HCEC 1CT (cell line): ENCODE measurements around the gene RINT1.
"Not testable (repeated sequence)": the region's sequence is repeated elsewhere in the genome, so short reads cannot be mapped to it uniquely, and the experiment has no call there.

Source experiments
- DNase-seq: peaks from one replicate; pipeline ENCODE4 v3.0.0-alpha.2; 2017

The RINT1 gene

DNA sequence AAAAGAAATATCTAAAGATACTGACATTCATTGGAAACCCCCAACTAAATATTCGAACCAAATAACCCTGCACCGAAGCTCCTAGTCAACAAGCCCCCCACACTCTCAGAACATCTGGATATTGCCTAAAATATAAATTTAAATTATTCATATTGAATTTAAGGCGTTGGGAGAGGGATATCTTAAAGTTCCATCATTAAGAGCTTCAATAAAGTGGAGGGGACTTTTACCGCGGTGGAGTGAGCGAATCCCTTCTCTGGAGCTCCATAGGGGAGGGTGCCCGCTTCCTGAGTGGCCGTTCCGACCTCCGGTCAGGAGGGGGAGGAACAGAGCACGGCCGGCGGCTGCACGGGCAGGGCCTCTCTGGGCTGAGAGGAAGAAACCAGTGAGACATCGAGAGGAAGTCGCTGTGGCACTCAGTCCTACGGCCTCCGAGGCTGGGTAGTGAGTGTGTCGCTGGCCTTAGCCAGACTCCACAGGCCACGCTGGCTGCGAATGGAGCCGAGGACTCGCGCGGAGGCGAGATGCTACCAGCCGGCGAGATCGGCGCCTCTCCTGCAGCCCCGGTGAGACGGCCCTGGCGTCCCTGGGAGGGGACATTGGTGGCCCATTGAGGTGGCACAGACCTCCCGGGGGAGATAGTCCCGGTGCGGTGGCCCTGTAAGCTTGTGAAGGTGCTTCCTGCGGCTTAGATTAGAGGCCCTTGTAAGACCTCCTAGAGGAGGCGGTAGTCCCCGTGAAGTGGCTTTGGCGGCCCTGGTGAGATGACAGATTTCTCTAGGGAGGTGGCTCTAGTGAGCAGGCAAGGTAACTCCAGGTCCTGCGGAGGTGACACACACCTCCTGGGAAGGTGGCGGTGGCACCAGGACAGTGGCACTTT is at the start of gene RINT1:
RINT1 (plus strand) TSS at position 410 of the 880 bp plus-strand sequence; CDS start at position 525, 115 bp downstream.
- DNase-seq = peak; percentile 85

DNA sequence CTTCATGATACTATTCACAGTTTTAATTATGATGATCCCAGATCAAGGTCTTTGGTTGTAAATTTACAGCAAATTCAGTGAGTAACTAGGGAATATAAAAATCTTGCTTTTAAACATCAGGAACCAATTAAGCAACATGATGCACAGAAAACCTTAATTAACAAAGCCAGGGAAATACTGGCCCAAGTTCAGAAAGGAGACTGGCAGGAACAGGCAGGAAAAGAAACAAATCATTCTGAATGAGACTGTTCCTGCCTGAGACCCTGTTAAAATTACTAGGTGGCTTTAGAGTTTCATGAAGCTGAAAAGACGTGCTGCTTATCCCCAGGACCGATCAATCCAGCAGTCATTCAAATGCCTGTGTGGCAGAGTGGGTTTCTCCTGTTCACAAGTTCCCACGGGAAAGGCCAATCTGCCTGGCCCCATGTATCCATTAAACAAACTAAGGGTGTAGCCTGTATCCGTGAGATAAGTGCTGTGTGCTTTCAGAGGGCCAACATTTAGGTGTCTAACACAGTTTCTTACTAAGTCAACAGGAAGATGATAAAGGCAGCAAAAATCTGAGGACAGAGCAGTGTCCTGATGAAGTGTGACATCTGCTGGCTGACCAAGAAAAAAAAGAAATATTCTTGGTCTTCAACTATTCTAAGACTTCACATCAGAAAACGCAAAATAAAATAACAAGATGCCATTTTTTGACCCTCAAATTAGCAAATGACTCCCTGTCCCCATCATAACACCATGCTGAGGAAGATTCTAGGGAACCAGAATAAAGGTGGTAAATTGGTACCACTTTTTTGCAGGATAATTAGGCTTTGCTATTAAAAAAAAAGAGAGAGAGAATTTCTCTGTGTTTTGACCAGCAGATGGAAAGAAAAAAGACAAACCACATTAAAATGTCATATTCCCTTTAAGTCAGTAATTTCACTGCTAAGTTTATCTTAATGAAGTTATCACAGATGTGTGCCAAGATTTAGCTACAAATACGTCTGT is 44.1 kb upstream of the RINT1 start:
- DNase-seq = peak; percentile 84

DNA sequence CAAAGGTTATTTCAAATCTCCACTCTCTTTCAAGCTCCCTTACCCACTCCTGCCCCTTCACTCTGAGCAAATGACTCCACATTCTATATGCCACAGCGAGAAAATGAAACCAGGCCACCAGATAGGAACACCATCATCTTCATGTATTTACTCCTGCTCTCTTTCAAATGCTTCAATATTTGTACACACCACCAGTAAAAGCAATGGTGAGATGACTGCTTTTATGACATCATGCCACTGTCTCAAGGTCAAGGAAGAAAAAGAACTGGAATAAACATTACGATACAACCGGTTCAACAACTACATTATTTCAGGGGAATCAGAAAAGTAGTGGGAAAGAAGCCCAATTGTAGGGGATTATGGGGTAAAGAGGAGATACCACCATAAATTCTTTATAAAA is 42.6 kb upstream of the RINT1 start:
- no peak for DNase-seq

DNA sequence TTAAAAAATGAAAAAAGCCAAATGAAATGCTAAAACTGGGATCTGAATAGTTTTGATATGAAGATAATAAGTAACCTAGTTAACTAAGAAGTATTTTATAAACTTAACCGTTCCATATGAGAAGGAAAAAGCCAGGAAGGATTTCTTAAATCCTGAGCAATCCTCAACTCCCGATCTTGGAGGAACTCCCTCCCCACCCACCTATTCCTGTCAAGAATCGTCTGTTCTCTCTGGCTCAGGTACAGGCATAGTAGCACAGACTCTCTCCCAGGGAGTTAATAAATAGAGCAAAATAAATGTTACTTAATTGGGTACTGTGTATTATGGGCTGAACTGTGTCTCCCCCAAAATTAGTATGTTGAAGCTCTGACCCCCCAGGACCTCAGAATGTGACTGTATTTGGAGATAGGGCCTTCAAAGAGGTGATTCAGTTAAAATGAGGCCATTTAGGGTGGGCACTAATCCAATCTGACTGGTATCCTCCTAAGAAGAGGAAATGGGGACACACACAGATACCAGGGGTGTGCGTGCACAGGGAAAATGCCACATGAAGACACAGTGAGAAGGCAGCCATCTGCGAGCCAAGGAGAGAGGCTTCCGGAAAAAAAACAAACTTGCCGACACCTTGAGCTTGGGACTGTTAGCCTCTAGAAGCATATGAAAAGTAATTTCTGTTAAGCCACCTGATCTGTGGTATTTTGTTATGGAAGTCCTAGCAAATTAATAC is 38.6 kb upstream of the RINT1 start:
- no peak for DNase-seq

DNA sequence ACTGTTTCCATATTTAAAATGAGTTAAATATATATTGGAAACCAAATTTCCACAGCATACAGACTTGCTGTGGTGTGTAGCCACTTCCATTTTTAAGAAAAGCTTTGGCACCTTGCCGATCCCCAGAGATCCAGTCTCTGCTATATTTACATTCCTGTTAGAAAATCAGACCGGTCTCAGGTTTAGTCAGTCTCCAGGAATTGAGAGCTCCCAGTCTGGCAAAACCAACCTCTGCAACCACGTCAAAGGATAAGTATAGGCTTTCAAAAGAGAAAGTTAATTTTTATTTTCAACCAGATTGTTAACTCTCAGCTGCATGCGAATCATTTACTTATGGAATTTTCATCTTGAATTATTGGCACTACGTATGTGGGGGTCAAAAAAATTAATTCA is 38.1 kb upstream of the RINT1 start:
- peak; percentile 69 for DNase-seq

DNA sequence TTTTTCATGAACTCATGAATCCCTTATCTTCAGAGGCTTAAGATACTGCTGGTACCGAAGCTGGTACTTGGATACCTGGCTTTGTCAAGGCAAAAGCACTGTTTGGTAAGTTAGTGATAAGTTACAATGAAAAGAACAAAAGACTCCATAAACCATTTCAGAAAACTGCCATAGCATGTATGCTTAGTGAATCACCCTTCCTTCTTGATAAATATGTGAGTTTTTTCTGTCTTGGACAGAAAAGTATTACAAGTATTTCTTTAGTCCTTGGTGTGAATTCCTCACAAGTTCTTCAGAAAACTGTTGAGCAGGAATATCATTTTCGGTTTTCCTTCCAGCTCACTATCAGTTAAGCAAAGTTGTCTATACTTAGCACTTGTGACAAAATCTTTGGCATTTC is 35.5 kb upstream of the RINT1 start:
- no peak for DNase-seq

DNA sequence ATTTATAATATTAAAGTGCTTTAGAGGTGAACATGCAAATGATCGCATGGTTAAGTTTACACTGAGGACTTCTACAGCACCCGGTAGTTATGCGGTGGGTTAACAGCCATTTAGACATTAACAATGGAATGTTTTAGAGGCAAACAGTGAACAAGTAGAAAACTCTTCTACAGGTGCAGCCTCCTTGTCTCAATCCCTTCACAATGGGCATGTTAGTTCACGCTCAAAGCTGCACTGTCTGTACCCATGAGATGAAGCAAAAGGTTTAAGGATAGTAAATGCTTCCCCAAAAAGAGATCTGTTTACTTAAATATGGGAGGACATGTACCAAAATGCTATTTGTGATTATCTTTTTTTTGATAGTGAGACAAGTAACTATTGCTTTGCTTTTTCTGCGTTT is 35.0 kb upstream of the RINT1 start:
- no peak for DNase-seq

DNA sequence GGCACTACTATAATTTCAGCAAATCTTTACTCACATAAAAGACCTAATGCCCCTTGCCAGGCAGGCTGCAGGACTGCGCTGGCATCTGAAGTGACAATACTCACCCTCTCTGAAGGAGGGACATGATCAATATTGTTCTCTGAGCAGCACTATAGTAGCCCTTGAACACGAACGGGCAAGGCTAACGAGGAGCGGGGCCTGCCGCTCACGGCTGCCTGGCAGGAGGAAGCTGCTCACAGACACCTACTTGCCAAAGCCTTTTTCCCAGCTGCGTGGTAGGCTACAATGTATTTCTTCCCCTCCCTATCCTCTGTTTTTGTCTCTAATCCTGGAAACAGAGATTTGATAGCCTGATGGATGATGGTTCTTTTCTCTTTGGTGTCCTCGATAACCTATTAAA is 29.8 kb upstream of the RINT1 start:
- no peak for DNase-seq

DNA sequence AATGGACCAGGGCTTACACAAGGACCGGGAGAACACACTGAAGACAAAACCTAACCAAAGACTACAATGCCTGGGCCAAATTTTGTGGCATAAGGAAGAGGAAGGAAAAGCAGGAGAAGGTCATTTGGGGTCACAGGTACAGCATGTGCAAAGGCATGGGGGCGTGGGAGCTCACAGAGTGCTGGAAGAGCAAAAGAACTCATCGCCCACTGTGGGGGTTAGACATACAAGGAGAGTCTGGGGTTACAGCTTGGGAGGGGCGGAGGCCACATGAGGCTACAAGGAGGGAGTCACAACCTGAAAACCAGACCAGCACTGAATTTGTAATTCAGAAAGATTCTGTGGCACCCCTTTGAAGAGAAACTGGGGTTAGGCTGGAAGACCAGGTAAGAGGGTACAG is 19.6 kb upstream of the RINT1 start:
- no peak for DNase-seq

DNA sequence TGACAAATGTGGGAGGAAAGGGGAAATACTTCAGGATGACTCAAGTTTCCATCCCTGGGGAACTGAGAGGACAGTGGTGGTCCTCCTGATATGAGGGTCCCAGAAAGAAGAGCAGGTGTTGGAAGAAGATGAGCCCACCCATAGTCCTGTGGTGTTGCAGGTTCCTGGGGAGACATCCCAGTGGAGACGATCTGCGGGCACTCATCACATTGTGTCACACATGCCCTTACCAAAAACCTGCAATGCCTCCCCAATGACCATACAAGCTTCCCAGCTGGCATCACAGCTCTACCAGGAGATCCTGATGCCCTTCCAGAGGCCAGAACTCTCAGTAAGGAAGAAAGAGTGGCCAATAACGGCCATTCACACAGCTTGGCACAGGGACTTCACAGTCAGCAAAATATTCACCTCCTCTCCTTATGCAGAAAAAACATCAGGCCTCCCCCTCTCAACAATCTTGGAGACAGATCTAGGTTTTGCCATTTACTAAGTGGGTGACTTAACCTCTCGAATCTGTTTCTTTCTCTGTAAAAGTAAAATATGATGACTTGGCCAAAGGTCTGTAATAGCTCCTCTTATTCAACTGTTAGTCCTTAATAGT is 19.0 kb upstream of the RINT1 start:
- DNase-seq = no peak

DNA sequence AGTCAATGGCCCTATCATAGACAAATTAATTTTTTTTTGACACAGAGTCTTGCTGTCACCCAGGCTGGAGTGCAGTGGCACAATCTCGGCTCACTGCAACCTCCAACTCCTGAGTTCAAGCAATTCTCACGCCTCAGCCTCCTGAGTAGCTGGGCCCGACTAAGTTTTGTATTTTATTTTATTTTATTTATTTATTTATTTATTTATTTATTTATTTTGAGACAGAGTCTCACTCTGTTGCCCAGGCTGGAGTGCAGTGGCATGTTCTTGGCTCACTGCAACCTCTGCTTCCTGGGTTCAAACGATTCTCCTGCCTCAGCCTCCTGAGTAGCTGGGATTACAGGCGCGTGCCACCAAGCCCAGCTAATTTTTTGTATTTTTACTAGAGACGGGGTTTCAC is 16.4 kb upstream of the RINT1 start:
- DNase-seq = not testable (repeated sequence)

DNA sequence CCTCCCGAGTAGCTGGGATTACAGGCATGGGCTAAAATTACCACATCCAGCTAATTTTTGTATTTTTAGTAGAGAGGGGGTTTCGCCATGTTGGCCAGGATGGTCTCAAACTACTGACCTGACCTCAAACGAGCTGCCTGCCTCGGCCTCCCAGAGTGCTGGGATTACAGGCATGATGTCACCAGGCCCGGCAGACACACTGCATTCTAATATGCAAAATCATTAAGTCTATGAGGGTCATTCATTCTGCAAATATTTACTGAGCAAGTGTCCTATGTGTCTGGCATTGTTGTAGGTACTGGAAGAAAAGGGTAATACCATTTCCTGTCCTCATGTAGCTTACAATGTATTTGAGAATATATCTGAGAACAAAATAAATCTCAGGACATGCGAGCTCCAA is 12.6 kb upstream of the RINT1 start:
- peak; percentile 21 for DNase-seq

DNA sequence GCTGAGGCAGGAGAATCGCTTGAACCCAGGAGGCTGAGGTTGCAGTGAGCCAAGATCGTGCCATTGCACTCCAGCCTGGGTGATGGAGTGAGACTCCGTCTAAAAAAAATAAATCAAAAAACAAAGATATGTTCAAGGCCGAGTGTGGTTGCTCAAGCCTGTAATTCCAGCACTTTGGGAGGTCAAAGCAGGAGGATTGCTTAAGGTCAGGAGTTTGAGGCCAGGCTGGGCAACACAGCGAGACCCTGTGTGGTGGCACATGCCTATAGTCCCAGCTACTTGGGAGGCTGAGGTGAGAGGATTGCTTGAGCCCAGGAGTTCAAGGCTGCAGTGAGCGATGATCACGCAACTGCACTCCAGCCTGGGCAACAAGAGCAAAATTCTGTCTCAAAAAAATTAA is 11.4 kb upstream of the RINT1 start:
- not testable (repeated sequence) for DNase-seq

DNA sequence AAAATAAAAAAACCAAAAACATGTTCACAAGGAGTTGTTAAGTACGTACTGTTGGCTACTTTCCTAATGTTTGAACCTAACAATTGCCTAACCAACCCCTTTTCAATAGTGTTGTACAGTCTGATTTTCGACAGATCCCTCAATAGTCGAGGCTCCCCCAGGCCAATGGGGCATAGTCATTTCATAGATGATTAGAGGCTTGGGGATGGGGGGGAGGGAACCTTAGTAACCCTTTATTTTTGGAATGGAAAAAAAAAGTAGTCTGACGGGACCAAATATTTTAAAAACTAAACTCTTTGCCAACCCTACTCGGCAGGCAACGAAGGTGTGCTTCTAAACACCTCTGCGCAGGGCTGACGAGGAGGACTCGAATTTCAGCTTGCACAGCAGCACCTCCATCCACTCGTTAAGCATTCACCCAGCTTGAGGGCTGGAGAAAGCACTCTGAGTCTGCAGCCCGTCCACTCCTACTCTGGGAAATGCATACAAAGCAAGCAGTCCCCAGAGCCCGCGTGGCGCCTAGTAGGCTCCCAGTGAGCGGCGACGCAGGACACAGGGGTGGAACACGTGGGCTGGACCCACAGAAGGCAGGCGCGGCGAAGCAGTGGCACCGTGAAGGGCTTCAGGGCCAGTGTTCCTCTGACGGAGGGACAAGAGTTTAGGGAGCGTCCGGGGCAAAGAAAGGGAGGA is 10.8 kb upstream of the RINT1 start:
- DNase-seq = peak; percentile 42

DNA sequence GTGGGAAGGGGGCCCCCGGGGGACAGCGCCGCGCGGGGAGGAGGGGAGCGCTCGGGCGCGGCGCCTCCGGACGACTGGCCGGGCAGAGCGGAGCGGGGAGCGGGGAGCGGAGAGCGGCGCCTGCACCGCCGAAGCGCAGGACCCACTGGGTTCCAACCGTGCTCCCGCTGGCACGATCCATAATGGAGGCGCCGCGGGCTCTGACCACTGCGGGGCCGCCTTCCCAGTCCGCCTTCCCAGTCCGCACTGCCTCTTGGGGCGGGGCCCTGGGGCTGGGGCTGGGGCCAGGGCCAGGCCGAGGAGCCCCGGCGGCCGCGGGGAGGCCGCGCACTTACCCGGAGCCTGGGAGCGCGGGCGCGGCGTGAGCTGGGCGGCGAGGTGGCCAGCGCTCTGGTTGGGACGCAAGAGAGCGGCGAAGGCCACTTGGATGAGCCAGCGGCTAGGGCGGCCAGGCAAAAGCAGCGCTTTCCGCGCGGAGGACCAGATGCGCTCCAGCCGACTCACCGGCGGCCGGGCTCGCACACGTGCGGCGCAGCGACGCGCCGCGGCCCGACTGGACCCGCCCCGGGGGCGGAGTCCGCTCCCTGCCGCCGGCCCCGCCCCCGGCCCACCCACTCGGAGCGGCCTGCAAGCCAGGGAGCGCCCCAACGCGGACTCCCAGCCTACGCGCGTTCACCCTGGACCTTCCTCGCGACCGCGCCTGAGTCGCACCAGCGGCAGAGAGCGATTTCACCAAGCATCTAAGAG is 10.1 kb upstream of the RINT1 start, which contains the start of gene PUS7:
PUS7 (minus strand) TSS at position 555 of the 747 bp plus-strand sequence. CDS start 13,759 bp downstream, outside the sequence.
- DNase-seq = peak; percentile 90

DNA sequence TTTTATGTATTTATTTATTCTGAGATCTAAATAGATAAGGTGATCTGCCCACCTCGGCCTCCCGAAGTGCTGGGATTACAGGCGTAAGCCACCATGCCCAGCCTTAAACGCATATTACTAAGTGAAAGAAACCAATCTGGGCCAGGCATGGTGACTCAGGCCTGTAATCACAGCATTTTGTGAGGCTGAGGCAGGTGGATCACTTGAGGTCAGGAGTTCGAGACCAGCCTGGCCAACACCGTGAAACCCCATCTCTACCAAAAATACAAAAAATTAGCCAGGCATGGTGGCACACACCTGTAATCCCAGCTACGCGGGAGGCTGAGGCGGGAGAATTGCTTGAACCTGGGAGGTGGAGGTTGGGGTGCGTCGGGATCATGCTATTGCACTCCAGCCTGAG is 7.6 kb upstream of the RINT1 start:
- DNase-seq = not testable (repeated sequence)

DNA sequence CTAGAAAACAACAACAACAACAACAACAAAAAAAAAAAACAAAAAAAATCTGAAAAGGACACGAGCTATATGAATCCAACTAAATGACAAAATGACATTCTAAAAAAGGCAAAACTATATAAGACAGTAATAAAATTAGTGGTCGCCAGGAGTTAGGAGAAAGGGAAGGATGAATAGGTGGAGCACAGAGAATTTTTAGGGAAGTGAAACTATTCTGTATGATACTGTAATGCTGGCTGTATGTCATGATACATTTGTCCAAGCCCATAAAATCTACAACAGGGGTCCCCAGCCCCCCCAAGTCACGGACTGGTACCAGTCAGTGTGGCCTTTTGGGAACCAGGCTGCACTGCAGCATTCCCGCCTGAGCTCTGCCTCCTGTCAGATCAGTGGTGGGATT is 7.2 kb upstream of the RINT1 start:
- no peak for DNase-seq

DNA sequence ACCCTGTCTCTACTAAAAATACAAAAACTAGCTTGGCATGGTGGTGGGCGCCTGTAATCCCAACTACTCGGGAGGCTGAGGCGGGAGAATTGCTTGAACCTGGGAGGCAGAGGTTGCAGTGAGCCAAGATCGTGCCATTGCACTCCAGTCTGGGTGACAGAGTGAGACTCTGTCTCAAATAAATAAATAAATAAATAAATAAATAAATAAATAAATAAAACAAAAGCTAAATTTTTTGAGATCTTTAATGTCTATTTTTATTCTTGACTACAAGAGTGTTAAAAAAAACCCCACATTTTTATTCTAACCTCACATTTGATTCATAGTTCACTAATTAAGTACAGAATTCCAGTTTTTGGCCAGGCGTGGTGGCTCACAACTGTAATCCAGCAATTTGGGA is 4.3 kb upstream of the RINT1 start:
- DNase-seq = not testable (repeated sequence)

DNA sequence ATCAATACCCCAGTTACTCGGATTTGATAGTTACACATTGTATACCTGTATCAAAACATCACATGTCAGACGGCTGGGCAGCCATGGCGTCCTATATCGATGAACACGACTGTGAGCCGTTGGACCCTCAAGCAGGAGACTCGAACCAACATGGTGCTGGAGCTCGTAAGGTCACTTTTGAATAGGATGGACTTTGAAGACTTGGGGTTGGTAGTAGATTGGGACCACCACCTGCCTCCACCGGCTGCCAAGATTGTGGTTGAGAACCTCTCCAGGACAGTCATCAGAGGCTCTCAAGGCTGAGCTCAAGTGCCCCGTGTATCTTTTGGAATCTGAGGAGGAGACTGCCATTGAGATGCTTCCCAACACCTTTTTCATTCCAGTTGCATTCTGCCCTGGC is 1.9 kb upstream of the RINT1 start:
- no peak for DNase-seq

DNA sequence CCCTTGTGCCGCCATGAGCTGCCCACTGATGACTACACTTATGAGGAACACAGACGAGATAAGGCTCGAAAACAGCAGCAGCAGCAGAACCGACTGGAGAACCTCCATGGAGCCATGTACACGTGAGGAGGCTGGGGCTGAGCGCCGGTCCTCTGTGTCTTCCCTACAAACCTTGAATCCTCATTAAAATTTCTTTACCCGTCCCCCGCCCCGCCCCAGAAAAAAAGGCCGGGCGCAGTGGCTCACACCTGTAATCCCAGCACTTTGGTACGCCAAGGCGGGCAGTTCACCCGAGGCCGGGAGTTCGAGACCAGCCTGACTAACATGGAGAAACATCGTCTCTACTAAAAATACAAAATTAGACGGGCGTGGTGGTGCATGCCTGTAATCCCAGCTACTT is 1.5 kb upstream of the RINT1 start:
- no peak for DNase-seq
